Measurements from ENCODE around the gene RPTOR.

Gene RPTOR

DNA sequence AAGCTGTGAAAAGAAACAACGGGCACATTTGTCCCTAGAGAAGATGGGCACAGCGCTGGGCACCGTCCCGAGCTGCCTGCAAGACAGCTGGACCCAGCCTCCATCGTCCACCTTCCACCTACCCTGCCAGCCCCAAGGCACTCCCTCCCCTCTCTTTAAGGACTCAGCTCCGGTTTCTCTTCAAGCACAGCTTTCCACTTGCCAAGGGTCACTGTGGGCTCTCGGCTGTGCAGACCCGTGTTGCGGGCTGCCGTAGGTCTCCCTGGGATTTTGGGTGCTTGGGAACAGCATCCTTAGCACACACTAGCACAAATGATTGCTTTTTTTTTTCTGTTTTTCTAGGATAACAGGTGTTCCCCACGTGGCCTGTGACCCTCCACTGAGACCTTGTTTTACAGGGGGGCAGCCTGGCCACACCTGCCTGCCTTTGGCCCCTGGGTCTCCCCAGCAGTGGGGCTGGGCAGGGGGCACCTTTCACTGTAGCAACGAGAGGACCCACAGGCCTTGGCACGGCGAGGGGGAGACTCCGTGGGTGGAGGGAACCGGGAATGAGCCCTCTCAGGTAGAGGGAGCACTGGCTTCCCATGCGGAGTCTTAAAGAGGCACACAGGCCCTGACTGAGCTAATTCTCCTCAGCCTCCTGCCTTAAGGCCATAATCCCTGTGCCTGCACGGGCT lies 448.4 kb downstream of the RPTOR start:
- DNase-seq = no peak

DNA sequence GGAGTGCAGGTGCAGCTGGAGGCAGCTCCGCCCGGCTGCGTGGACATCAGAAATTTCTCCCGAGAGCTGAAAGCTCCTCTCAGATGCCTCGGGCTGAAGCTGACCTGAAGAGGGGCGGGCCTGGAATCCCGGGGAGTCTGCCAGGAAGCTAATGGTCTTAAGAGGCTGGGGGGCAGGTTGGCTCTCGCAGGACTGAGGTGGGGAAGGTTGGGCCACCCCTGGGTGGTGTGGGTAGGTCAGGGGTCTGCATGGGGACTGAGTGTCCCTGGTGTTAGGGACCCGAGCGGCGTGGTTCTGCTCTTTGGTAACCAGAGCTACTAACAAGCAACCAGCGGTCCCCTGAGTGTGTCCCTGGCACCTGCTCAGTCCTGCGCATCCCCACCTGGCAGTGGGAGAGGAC lies 450.5 kb downstream of the RPTOR start:
- DNase-seq = no peak

DNA sequence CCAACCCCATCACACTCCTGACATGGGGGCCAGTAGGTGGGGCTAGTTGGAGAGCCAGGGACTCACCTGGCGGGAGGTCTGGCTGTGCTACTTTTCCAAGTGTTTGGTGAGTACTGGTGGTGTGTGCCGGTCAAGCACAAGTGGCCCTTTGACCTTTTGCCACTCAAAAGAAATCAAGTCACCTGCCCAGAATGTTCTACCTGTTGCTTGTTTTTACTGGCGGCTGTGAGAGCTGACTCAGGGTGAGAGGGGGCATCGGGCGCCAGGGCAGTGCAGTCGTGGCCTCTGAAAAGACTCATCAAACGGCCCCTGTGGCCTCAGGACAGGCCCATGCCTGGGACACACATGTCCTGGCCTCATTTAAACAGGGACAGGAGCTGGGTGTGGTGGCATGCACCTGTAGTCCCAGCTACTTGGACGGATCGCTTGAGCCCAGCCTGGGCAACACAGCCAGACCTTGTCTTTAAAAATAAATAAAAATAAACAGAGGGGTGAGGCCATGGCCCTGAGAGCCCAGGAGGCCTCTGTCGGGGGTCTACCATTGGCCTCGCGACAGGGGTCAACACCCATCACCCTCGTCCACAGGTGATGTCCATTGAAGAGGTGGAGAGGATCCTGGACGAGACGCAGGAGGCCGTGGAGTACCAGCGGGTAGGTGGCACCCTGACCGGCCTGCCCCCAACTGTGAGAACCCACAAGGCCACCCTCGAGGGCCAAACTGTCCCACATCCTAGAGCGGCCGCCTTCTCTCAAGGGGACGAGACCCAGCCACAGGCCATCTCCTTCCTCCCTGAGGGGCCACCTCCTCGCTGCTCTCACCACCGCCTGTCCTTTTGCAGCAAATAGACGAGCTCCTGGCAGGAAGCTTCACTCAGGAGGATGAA lies 452.0 kb downstream of the RPTOR start:
- DNase-seq = no peak

DNA sequence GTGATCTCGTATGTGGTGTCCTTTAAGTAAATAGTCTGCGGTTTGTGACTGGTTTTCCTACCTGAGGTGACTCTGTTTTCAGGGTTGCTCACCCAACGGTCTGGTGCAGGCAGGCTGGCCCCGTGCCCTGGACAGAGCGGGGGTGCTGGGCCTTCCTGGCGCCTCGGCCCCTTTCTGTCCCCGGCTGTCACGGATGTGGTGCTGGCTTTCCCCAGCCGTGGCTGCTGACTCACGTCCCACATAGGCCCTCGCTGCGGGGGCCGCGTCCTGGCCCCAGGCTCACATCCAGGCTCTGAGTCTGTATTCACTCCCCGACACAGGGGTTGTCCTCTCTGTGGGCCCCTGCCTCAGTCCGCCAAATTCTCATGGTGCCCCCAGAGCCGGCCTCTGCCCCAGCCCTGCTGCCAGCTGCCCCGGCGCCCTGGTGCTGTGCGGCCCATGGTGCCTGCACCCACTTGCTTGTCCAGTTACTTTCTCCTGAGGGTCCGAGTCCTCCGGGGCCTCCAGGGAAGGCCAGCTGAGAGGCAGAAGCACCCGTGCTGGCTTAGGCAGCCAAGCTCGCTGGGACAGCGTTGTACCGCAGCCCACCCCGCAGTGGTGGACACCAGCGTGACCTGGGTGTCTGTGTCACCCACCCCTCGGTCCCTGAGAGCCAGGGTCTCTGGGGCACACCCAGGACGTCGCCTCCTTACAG lies 452.9 kb downstream of the RPTOR start:
- DNase-seq = no peak

DNA sequence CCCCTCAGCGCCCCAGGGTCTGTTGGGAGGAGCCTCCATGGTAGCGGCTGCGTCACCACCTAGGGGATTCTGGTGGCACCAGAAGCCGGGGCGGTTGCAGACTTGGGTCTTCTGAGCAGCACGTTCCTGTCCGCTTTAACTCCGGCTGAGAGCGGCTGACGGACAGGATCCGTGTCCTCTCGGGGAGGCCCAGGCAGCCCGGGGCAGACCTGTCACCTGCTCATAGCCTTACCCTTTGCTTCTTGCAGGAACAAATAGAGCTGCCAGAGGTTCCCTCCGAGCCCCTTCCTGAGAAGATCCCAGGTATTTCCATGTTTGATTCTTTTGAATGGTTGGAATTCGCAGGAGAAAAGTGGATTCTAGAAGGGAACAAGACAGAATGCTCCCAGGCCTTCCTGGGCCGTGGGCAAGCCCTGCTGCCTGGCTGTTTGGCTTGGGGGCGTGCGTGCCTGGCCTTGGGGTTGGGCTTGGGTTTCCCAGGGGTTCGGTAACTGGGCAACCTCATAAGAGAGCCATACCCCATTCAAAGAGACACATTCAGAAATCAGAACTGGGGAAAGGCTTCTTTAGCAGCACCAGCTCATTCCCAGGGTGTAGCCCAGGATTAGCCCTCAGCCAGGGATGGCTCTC lies 453.6 kb downstream of the RPTOR start:
- DNase-seq = no peak

DNA sequence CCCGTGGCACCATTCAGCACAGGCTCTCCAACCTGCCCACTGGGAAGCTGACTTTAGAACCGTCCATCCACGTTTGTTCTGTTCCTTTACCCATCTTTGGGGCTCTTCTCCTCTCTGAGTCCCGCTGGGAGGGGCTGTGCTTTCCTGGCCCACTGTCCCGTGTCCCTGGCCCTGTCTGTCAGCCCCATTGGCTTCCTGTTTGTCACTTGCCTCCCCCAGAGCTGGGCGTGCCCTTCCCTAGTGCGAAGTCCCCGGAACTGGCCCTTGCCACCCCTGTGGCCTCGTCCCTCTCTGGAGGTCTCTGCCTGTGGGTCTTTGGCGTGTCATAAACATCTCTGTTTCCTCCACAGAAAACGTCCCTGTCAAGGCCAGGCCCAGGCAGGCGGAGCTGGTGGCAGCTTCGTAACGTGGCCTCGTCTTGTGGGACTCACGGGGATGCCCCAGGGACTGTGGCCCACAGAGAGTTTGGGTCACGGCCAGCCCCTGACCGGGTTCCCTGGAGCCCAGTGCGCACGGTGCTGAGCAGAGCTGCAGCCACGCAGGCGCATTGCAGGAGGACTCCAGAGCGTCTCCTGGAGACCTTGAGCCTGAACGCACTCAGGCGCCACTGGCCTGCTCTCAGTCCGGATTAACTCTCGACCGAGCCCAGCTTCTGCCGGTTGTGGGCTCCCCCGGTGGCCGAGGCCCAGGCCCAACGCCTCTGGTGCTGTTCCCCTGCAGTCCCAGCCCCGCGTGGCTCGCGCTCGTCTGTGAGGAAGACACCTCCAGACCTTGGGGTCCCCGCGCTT lies 454.3 kb downstream of the RPTOR start:
- DNase-seq = no peak

DNA sequence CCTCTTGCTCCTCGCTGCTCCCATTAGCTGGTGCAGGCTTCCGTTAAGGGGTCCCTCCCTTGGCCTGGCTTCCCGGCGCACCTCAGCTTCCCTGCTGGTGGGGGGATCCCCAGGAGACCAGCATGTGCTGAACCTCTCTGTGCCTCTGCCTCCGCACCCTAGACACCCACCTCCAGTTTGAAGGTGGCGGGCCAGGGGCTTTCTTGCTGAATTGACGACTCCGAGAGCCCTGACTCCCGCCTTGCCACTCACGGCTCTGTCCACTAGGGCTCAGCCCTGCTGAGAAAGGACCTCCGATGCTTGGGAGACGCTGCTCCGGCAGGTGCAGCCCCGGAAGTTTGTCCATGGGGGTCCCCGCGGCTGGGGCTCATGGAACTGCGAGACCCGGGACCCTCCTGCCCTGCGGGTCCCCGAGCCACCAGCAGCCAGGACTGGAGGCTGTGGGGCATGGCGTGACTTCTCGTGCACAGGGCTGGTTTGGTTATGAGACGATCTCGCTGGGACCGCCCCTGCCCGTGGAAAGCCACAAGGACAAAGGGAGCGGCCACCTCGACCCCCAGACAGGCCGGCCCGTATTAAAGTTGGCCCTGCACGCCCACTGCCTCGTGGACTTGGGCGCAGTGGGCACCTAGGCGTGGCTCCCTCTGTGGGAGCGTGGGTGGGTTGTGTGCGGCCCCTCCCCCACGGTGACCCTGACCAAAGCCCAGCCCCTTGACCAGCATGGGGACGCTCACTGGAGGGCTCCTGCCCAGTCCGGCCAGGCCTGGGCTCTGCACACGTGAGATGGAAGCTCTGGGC lies 455.1 kb downstream of the RPTOR start:
- no peak for DNase-seq

DNA sequence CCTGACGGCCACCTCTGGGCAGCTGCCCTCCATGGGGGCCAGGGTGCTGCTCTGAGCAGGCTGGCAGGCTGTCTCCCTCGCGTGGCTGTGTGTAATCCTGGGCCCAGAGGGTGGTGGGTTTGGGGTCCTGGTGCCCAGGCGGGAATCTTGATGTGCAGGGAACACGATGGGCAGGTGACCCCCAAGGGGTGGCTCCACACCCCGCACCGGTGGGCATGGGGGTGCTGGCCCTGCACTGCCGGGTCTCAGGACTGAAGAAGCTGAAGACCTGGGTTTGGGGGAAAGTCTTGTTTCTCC lies 455.6 kb downstream of the RPTOR start:
- no peak for DNase-seq

DNA sequence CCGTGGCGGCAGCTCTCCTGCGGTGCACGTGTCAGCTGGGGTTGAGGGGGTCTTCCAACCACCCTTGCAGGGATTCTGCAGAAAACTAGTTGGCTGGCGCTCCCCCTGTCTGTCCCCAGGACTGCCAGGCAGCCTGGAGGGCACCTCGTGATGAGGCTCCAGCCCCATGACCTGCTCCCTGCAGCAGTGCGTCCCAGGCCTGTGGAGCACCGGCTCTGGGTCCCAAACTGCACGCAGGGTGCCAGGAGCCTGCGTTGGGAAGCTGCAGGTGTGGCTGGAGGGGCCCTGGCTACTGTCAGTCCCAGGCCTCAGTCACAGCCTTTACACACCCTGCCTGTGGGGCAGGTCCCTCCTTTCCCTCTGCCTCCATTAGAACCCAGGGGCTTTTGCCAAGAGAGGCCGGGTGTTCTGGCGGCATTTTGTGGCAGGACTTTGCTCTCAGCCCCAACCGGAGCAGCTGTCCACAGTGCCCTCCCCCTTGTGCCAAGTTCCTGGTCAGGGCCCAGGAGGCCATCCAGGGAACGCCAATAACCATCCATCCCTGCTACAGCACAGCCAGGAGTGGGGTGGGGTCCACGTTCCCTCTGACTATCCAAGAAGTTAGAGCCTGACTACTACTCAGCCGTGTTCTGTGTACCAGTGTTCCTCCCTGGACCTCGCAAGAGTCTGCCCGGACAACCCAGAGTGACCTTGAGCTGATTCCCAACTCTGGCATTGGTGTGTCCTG lies 456.2 kb downstream of the RPTOR start:
- DNase-seq = no peak

DNA sequence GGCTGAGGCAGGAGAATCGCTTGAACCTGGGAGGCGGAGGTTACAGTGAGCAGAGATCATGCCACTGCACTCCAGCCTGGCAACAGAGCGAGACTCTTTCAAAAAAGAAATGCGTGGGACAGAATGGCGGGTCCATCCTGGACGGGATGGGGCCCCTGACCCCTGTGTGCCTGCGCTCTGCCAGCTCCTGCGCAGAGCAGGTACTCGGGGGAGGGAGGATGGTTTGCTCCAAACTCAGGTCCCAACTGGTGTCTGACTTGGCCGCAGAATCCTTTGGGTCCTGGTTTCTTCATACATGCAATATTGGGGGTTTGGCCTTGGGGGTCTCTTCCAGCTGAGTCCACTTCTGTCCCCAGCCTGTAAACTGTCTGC lies 457.4 kb downstream of the RPTOR start:
- DNase-seq = no peak

DNA sequence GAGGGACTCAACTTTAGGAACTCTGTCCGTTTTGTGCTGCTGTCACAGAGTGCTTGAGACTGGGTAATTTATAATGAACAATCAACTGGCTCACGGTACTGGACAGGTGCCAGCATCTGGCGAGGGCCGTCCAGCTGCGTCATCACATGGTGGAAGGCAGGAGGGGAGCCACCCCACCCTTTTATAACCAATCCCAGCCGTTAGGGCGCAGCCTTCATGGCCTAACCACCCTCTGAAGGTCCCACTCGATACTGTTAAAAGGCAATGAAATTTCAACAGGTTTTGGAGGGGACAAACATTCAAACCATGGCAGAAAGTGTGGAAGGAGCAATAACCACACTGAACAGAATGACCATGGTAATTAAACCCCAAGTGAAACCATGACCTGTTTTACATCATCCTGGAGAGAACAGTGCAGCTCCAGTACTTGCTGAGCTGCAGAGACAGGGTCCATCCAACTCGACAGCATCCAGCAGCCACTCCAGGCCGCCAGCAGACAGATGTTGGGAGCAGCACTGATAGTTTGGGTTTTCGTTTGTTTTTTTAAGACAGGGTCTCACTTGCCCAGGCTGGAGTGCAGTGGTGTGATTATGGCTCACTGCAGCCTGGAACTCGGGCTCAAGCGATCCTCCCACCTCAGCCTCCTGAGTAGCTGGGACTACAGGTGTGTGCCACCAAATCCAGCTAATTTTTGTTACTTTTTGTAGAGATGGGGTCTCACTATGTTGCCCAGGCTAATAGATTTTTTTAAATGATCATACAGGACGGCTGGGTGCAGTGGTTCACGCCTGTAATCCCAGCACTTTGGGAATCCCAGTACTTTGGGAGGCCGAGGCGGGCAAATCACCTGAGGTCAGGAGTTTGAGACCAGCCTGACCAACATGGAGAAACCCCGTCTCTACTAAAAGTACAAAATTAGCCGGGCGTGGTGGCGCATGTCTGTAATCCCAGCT lies 458.0 kb downstream of the RPTOR start:
- DNase-seq = no peak

DNA sequence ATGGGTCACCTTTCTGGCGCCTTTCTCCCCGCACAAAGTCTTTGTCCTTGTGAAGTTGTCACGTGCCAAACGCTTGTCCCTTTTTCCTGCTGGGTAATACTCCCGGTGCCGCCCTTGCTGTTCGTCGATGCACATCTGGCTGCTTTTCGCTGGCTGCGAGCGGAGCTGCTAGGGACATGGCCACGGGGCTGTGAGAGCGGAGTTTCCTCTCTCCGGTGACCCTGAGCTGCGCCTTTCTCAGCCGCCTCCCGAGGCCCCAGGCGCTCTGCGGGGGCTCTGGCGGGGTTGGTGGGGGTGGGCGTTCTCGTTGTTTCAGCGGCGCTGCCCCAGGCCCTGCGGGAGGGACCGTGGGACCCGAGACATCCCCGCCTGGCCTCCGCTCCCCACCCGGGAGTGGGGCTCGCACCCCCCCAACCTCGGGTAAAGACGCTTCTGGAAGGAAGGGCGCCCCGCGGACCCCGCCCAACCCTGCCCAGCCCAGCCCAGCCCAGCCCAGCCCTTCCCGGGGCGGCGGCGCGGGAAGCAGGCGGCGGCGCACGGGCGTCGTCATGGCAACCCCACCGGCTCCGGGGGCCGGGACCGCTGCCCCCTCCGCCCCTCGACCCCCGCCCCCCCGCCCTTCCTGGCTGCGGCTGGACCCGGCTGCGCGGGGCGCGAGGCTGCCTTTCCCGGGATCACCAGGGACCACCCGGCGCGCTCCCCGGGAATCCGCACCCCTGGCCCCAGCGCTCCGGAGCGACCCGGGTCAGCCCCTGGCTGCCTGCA lies 459.3 kb downstream of the RPTOR start:
- no peak for DNase-seq

DNA sequence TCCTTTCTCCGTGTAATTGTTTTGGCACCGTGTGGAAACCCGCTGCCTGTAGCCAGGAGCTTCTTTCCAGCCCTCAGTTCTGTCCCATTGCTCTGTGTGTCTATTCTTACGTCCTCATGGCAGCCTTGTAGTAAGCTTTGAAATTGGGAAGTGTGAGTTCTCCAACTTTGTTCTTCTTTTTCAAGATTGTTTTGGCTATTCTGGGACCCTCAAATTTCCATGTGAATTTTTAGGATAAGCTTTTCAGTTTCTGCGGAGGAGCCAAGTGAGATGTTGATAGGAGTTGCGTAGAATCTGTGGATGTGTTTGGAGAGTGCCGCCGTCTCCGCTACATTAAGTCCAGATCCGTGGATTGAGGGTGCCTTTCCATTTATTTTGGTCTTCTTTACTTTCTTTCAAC lies 462.3 kb downstream of the RPTOR start:
- DNase-seq = no peak

DNA sequence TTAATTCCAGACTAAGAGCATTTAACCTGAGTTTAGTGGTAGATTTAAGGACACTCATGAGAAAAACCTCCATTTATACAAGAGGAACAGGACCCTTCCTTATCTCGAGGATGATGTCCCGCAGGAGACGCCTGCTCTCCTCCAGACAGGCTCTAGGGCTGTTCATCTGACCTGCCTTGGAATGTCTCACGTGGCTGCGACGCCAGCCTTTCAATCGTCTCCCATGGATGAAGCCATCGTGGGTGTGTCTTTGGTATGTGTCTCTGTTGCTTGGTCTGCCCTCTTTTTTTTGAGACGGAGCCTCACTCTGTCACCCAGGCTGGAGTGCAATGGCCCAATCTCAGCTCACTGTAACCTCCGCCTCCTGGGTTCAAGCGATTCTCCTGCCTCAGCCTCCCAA lies 463.5 kb downstream of the RPTOR start:
- no peak for DNase-seq

DNA sequence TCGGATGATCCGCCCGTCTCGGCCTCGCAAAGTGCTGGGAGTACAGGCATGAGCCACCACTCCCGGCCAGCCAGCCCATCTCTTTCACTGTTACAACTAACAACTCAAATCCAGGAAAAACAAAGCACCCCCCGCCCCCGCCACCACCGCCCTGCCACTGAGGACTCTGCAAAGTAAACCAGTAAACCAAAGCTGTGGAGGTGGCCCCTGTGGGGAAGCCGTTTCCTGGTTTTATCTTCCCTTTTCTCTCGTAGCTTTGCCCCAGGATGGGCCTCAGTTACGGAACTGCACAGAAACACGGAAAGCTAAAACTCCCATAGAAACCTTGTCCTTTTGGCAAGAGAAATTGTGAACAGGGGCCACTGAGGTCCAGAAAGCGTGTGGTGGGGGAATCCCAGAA lies 464.5 kb downstream of the RPTOR start:
- DNase-seq = no peak

DNA sequence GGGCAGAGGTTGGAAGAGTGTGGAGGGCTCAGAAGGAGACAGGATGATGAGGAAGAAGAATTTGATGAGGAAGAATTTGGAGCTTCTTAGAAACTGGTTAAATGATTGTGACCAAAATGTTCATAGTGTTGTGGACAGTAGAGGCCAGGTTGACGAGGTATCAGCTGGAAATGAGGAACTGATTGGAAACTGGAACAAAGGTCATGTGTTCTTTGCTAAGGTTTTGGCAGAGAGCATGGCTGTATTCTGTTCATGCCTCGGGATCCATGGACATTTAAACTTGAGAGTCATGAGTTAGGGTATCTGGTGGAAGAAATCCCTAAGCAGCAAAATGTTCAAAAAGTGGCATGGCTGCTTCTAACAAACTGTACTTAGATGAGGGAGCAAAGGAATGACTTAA lies 466.3 kb downstream of the RPTOR start:
- DNase-seq = no peak

DNA sequence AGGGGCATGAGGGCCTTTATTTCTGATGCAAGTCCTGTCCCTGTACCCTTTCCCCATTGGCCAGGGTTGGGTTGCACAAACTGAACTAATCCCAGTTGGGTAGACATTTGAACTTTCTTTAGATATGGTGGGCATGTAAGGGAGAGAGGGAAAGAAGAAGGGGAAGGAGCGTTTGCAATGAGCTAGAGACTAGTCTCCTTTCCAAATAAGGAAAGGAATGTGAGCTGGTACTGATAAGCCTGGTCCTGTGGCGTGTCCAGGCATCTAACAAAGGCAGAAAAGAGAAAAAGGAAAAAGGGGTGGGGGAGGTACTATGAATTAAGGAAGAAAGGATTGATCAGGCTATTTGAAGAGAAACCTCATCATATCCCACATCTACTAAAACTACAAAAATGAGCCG lies 467.3 kb downstream of the RPTOR start:
- DNase-seq = no peak

DNA sequence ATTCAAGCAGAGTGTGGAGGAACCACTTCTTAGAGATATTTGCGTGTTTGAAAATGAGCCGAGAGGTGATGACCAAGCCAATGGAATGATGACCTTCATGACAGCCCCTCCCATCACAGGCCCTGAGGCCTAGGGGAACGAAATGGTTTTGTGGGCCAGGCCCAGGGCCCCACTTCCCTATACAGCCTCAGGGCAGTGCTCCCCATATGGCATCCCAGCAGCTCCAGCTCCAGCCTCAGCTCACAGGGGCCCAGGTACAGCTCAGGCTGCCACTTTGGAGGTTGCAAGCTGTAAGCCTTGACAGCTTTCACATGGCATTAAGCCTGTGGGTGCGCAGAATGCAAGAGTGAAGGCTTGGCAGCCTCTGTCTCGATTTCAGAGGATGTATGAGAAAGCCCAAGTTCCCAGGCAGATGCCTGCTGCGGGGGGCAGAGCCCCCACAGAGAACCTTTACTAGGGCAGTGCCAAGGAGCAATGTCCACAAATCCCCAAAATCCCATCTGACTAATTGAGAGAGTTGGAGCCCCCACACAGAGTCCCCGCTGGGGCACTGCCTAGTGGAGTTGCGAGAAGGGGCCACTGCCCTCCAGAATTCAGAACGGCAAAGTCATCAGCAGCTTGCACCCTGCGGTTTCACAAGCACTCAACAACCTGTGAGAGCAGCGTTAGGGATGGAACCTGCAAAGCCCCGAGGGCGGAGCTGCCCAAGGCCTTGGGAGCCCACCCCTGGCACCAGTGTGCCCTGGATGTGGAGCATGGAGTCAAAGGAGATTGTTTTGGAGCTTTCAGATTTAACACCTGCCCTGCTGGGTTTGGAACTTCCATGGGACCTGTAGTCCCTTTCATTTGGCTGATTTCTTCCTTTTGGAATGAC lies 468.2 kb downstream of the RPTOR start:
- no peak for DNase-seq
